GM12892 (cell line): ENCODE results near the gene PAPPA.

Experiments
- DNase-seq: peaks from one replicate; pipeline ENCODE4 v3.0.0; 2011; ENCODE audit not compliant: insufficient read length
- FAIRE-seq: peaks from 2 replicates; lab custom pipeline; 2011; peaks lifted over from hg19 to GRCh38; lab: Jason Lieb, UNC
- POLR2A ChIP-seq: IDR thresholded peaks from 2 replicates; pipeline ENCODE4 v1.6.1; 2011; ENCODE audit warnings: low read depth, low read length, control low read depth
- POLR2AphosphoS5 ChIP-seq: IDR thresholded peaks from 2 replicates; pipeline ENCODE4 v1.6.1; 2011; ENCODE audit warnings: low read depth, low read length, control low read depth
- TAF1 ChIP-seq: IDR thresholded peaks from 2 replicates; pipeline ENCODE4 v1.6.1; 2011; ENCODE audit warnings: low read depth, mild to moderate bottlenecking, control low read depth, low read length, borderline replicate concordance

The PAPPA gene

GRCh38 chr9:116286297-116286696 lies 132.7 kb downstream of the PAPPA start:
- FAIRE-seq: no peak
- TF ChIP-seq POLR2AphosphoS5 (no peak), POLR2A (no peak), TAF1 (no peak)
- no peak for DNase-seq

- TF ChIP-seq POLR2A: no peak
- TF ChIP-seq POLR2AphosphoS5: no peak
- TF ChIP-seq TAF1: no peak
- FAIRE-seq: no peak
Measured at GRCh38 chr9:116287721-116288120, 134.1 kb downstream of the PAPPA start.

GRCh38 chr9:116288658-116289057 lies 135.1 kb downstream of the PAPPA start:
- no peak for DNase-seq
- TF ChIP-seq TAF1 (no peak), POLR2A (no peak), POLR2AphosphoS5 (no peak)
- no peak for FAIRE-seq

More at GRCh38 chr9:116287721-116288120, 134.1 kb downstream of the PAPPA start:
- DNase-seq: no peak

GRCh38 chr9:116297346-116297745 lies 143.8 kb downstream of the PAPPA start:
- DNase-seq: no peak
- FAIRE-seq: no peak
- no peak for TF ChIP-seq TAF1
- TF ChIP-seq POLR2AphosphoS5: no peak
- no peak for TF ChIP-seq POLR2A

- DNase-seq (no peak), FAIRE-seq (no peak)
- no peak for TF ChIP-seq TAF1
- no peak for TF ChIP-seq POLR2A
- no peak for TF ChIP-seq POLR2AphosphoS5
Measured at GRCh38 chr9:116298249-116298648, 144.7 kb downstream of the PAPPA start.

- TF ChIP-seq TAF1 (no peak), POLR2AphosphoS5 (no peak), POLR2A (no peak)
- no peak for FAIRE-seq
- DNase-seq: no peak
Measured at GRCh38 chr9:116298878-116299391, 145.3 kb downstream of the PAPPA start.

GRCh38 chr9:116300360-116300870 lies 146.8 kb downstream of the PAPPA start:
- FAIRE-seq (no peak), DNase-seq (no peak)

GRCh38 chr9:116303270-116303669 lies 149.7 kb downstream of the PAPPA start:
- DNase-seq (no peak), FAIRE-seq (no peak)
- TF ChIP-seq TAF1: no peak
- TF ChIP-seq POLR2AphosphoS5: no peak
- no peak for TF ChIP-seq POLR2A

More at GRCh38 chr9:116300360-116300870, 146.8 kb downstream of the PAPPA start:
- no peak for TF ChIP-seq POLR2AphosphoS5

GRCh38 chr9:116303886-116304538 lies 150.4 kb downstream of the PAPPA start:
- DNase-seq (no peak), FAIRE-seq (no peak)
- no peak for TF ChIP-seq POLR2AphosphoS5
- no peak for TF ChIP-seq POLR2A
- TF ChIP-seq TAF1: no peak

- no peak for FAIRE-seq
- no peak for DNase-seq
- no peak for TF ChIP-seq POLR2AphosphoS5
- no peak for TF ChIP-seq TAF1
- TF ChIP-seq POLR2A: no peak
Measured at GRCh38 chr9:116304761-116305160, 151.2 kb downstream of the PAPPA start.

- DNase-seq (no peak), FAIRE-seq (no peak)
- TF ChIP-seq POLR2A: no peak
- TF ChIP-seq POLR2AphosphoS5: no peak
- TF ChIP-seq TAF1: no peak
Measured at GRCh38 chr9:116308076-116308475, 154.5 kb downstream of the PAPPA start.
